A673 (cell line): Measurements from ENCODE around the gene PLCD1.

Experiments used
- EZH2 ChIP-seq: fragments of 200-600 bp; sonication (generic); IDR thresholded peaks from 2 replicates; pipeline ENCODE4 v1.6.1; 2017; ENCODE audit warnings: borderline replicate concordance, low read depth, mild to moderate bottlenecking, mixed read lengths, antibody characterized with exemption, low read length; ENCODE audit not compliant: poor library complexity, severe bottlenecking
- TF ChIP-seq, protein P1 (sequence below): fragments of 300-800, 200-600 bp; sonication (generic); conservative IDR thresholded peaks from 2 replicates; pipeline ENCODE4 v1.5.1; 2017; ENCODE audit warnings: low read depth, mild to moderate bottlenecking, antibody characterized with exemption, low read length, moderate library complexity, mixed read lengths

DNA sequence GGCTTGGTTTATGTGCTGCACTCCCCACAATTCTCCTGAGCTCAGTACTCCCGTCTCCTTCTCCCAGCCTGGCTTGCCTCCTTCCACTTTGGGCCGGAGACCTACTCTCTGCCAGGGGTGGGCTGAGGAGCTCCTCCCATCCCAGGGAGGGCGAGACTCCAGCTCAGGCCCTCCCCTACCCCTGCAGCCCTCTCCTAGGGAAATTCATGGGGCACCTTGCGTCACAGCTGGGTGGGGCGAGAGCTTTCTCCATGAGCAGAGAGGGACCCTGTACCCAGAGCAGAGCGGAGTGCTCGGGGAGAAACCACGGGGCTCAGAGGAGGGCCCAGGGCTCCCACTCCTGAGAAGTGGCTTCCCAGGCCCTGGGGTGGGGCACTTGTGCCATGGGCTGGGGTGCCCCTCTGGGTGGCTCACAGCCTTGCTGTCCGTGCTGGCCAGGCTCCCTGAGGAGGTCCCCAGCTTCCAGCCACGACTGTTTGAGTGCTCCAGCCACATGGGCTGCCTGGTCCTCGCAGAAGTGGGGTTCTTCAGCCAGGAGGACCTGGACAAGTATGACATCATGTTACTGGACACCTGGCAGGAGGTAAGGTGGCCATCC is 25.5 kb downstream of the PLCD1 start:
- TF ChIP-seq, protein P1, sequence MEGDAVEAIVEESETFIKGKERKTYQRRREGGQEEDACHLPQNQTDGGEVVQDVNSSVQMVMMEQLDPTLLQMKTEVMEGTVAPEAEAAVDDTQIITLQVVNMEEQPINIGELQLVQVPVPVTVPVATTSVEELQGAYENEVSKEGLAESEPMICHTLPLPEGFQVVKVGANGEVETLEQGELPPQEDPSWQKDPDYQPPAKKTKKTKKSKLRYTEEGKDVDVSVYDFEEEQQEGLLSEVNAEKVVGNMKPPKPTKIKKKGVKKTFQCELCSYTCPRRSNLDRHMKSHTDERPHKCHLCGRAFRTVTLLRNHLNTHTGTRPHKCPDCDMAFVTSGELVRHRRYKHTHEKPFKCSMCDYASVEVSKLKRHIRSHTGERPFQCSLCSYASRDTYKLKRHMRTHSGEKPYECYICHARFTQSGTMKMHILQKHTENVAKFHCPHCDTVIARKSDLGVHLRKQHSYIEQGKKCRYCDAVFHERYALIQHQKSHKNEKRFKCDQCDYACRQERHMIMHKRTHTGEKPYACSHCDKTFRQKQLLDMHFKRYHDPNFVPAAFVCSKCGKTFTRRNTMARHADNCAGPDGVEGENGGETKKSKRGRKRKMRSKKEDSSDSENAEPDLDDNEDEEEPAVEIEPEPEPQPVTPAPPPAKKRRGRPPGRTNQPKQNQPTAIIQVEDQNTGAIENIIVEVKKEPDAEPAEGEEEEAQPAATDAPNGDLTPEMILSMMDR, result no peak
- TF ChIP-seq EZH2, result no peak
